Measurements from ENCODE around the gene HIF1A. TPM values are rescaled to one million over a fixed set of nuclear protein-coding genes. Genes with fewer than 3 reads are reported as not detected.
A peak's percentile ranks its signal among the peaks of the same experiment; 100 is the strongest.

Gene HIF1A
- total RNA-seq, 1 donor from 2014 or later, result 435 TPM

- Histone ChIP-seq H3K79me2 (ENCODE audit: insufficient read depth, low read length) (no peaks in the 10 kb centered on the region), H3K27ac (ENCODE audit: low read depth, low read length) (no peak overlapping the region), H3K27me3 (ENCODE audit: insufficient read depth, low read length) (no peaks in the 10 kb centered on the region), H3K9me3 (ENCODE audit: insufficient read depth, low read depth, low read length) (no peaks in the 10 kb centered on the region), H2AFZ (ENCODE audit: low read depth, low read length) (peak overlapping the region; percentile 13), H3K4me3 (ENCODE audit: insufficient read depth, low read depth, low read length) (no peak overlapping the region), H3K36me3 (ENCODE audit: insufficient read depth, low read length) (no peaks in the 10 kb centered on the region), H4K20me1 (ENCODE audit: insufficient read depth, low read length) (no peaks in the 10 kb centered on the region), H3K9ac (ENCODE audit: low read length) (no peak overlapping the region), H3K4me2 (ENCODE audit: low read length) (no peak overlapping the region), H3K4me1 (ENCODE audit: insufficient read depth, low read length) (no peaks in the 10 kb centered on the region)
- DNase-seq (ENCODE audit: low read depth), result no peak
- FAIRE-seq, result no peak
- TF ChIP-seq CTCF (IDR thresholded peaks at IDR 0.05; ENCODE audit: insufficient read depth, low read depth, low read length) (no peak), EZH2 (IDR thresholded peaks at IDR 0.05; ENCODE audit: insufficient read depth, low read length) (no peak)
- Mint-ChIP-seq H3K27ac (ENCODE audit: unreplicated experiment) (no peak overlapping the region), H3K27me3 (ENCODE audit: low read depth, unreplicated experiment) (no peaks in the 10 kb centered on the region), H3K4me1 (ENCODE audit: low read depth, unreplicated experiment) (peaks cover 6% of the 10 kb centered on the region), H3K36me3 (ENCODE audit: low read depth, unreplicated experiment) (no peaks in the 10 kb centered on the region), H3K4me3 (ENCODE audit: unreplicated experiment) (no peak overlapping the region), H3K9me3 (ENCODE audit: unreplicated experiment) (peaks cover 2% of the 10 kb centered on the region)
Measured at GRCh38 chr14:61668282-61668681, 27.0 kb upstream of the HIF1A start.

GRCh38 chr14:61670576-61670975, 24.7 kb upstream of the HIF1A start:
- no peak overlapping the region for H3K4me3 ChIP-seq (ENCODE audit: insufficient read depth, low read depth, low read length)
- peaks cover 2% of the 10 kb centered on the region for H3K9me3 Mint-ChIP-seq (ENCODE audit: unreplicated experiment)

More at GRCh38 chr14:61670576-61670975, 24.7 kb upstream of the HIF1A start:
- Mint-ChIP-seq H3K27ac (ENCODE audit: unreplicated experiment) (no peak overlapping the region), H3K36me3 (ENCODE audit: low read depth, unreplicated experiment) (no peaks in the 10 kb centered on the region), H3K27me3 (ENCODE audit: low read depth, unreplicated experiment) (no peaks in the 10 kb centered on the region), H3K4me1 (ENCODE audit: low read depth, unreplicated experiment) (peaks cover 5% of the 10 kb centered on the region), H3K4me3 (ENCODE audit: unreplicated experiment) (no peak overlapping the region)
- TF ChIP-seq CTCF (IDR thresholded peaks at IDR 0.05; ENCODE audit: insufficient read depth, low read depth, low read length) (no peak), EZH2 (IDR thresholded peaks at IDR 0.05; ENCODE audit: insufficient read depth, low read length) (no peak)
- Histone ChIP-seq H3K27me3 (ENCODE audit: insufficient read depth, low read length) (no peaks in the 10 kb centered on the region), H3K9me3 (ENCODE audit: insufficient read depth, low read depth, low read length) (no peaks in the 10 kb centered on the region), H3K36me3 (ENCODE audit: insufficient read depth, low read length) (no peaks in the 10 kb centered on the region), H2AFZ (ENCODE audit: low read depth, low read length) (no peak overlapping the region), H3K4me2 (ENCODE audit: low read length) (no peak overlapping the region), H4K20me1 (ENCODE audit: insufficient read depth, low read length) (no peaks in the 10 kb centered on the region), H3K79me2 (ENCODE audit: insufficient read depth, low read length) (no peaks in the 10 kb centered on the region), H3K4me1 (ENCODE audit: insufficient read depth, low read length) (no peaks in the 10 kb centered on the region), H3K9ac (ENCODE audit: low read length) (no peak overlapping the region), H3K27ac (ENCODE audit: low read depth, low read length) (no peak overlapping the region)
- DNase-seq (ENCODE audit: low read depth) (no peak), FAIRE-seq (no peak)
